PC-9 (cell line): ENCODE measurements around the gene MTPN. TPM values are rescaled to one million over a fixed set of nuclear protein-coding genes. Genes with fewer than 3 reads are reported as not detected.

Experiments used
- BruUV-seq: library from RNA; stranded (reverse); fragments of 400-500 nt; replicated peaks from 2 replicates; lab custom pipeline; 2021; lab: Mats Ljungman, UMichigan
- CTCF ChIA-PET: fragments of 300-600 bp; sonication (Branson Sonifier 250); formaldehyde crosslinking; loops from one replicate; lab custom pipeline; 2022; ENCODE audit warnings: antibody characterized with exemption; lab: Charles Lee
- POLR2A ChIA-PET: fragments of 300-600 bp; sonication (Branson Sonifier 250); formaldehyde crosslinking; loops from one replicate; lab custom pipeline; 2022; ENCODE audit warnings: antibody characterized with exemption; ENCODE audit not compliant: unreplicated experiment; lab: Charles Lee
- DNase-seq, 2 experiments: peaks; one replicate each; pipeline versions ENCODE4 v3.0.0 to v3.0.0-alpha.2; 2015 to 2022; ENCODE audit warnings: mixed read lengths in 1 of 2
- H2AFZ ChIP-seq: fragments of 200-600 bp; sonication (generic); 2 replicates; pipeline ENCODE4 v1.8.1; 2017; ENCODE audit warnings: antibody characterized with exemption
- H3F3A ChIP-seq: fragments of 200-600 bp; sonication (generic); 2 replicates; pipeline ENCODE4 v1.8.1; 2017; ENCODE audit warnings: antibody characterized with exemption, mild to moderate bottlenecking, low read depth; ENCODE audit not compliant: insufficient read depth
- H3K27ac ChIP-seq: fragments of 200-600 bp; sonication (generic); 2 replicates; pipeline ENCODE4 v1.6.1; 2016; ENCODE audit warnings: mixed run types
- H3K27me3 ChIP-seq: fragments of 200-600 bp; sonication (generic); 2 replicates; pipeline ENCODE4 v1.6.1; 2016; ENCODE audit warnings: low read depth, mixed run types; ENCODE audit not compliant: insufficient read depth
- H3K36me3 ChIP-seq: fragments of 200-600 bp; sonication (generic); 2 replicates; pipeline ENCODE4 v1.6.1; 2016; ENCODE audit warnings: low read depth, mixed run types
- H3K4me1 ChIP-seq: fragments of 200-600 bp; sonication (generic); replicated peaks from 2 replicates; pipeline ENCODE4 v1.6.1; 2016; ENCODE audit warnings: mixed run types; ENCODE audit not compliant: insufficient read depth
- H3K4me2 ChIP-seq: fragments of 200-600 bp; sonication (generic); 2 replicates; pipeline ENCODE4 v1.6.1; 2017; ENCODE audit warnings: mixed run types
- H3K4me3 ChIP-seq: fragments of 200-600 bp; sonication (generic); 2 replicates; pipeline ENCODE4 v1.6.1; 2016; ENCODE audit warnings: mixed run types
- H3K79me2 ChIP-seq: fragments of 200-600 bp; sonication (generic); 2 replicates; pipeline ENCODE4 v1.6.1; 2017; ENCODE audit warnings: low read depth, mixed run types
- H3K9me2 ChIP-seq: fragments of 200-600 bp; sonication (generic); 2 replicates; pipeline ENCODE4 v1.8.1; 2017; ENCODE audit warnings: mild to moderate bottlenecking; ENCODE audit not compliant: insufficient read depth
- H3K9me3 ChIP-seq: fragments of 200-600 bp; sonication (generic); 2 replicates; pipeline ENCODE4 v1.8.1; 2016; ENCODE audit warnings: low read depth; ENCODE audit not compliant: insufficient read depth
- H4K20me1 ChIP-seq: fragments of 200-600 bp; sonication (generic); 2 replicates; pipeline ENCODE4 v1.8.1; 2017; ENCODE audit not compliant: insufficient read depth
- EZH2 ChIP-seq: fragments of 200-600 bp; sonication (generic); IDR thresholded peaks from 2 replicates; pipeline ENCODE4 v1.8.0; 2017; ENCODE audit warnings: antibody characterized with exemption, low read depth
- intact Hi-C: fragments of 100-400 bp; cut with micrococcal nuclease; formaldehyde crosslinking; loops from one replicate; pipeline ENCODE4 v1.10.0; 2022; ENCODE audit not compliant: unreplicated experiment
- total RNA-seq: library from RNA; stranded (reverse); gene quantifications from 2 replicates; pipeline ENCODE4 v1.2.3, GENCODE V29; 2021
- TF ChIP-seq, protein P1 (sequence below): fragments of 200-600 bp; sonication (generic); conservative IDR thresholded peaks from 2 replicates; pipeline ENCODE4 v1.6.1; 2017; ENCODE audit warnings: mixed run types, antibody characterized with exemption, mild to moderate bottlenecking, moderate library complexity

MTPN gene
- total RNA-seq, 1 experiment from 2014 or later = 212 TPM

- Histone ChIP-seq H3K4me3 (no peak overlapping the region), H3F3A (peaks cover 4% of the 10 kb centered on the region; the same call in 1 of the 2 replicates), H3K27ac (no peak overlapping the region), H3K27me3 (no peaks in the 10 kb centered on the region), H3K36me3 (0 out of 2 replicates have a peak, but pooled peaks cover 11% of the 10 kb centered on the region), H3K9me3 (no peaks in the 10 kb centered on the region), H3K9me2 (no peaks in the 10 kb centered on the region), H2AFZ (no peak overlapping the region), H3K79me2 (peaks cover 96% of the 10 kb centered on the region), H3K4me2 (no peak overlapping the region), H4K20me1 (peaks cover 66% of the 10 kb centered on the region), H3K4me1 (no peaks in the 10 kb centered on the region)
- ChIA-PET CTCF (no interaction called here), POLR2A (no interaction called here)
- DNase-seq = no peak
- intact Hi-C loops = no loop called here
- no TSS peak for BruUV-seq
- TF ChIP-seq, protein P1, sequence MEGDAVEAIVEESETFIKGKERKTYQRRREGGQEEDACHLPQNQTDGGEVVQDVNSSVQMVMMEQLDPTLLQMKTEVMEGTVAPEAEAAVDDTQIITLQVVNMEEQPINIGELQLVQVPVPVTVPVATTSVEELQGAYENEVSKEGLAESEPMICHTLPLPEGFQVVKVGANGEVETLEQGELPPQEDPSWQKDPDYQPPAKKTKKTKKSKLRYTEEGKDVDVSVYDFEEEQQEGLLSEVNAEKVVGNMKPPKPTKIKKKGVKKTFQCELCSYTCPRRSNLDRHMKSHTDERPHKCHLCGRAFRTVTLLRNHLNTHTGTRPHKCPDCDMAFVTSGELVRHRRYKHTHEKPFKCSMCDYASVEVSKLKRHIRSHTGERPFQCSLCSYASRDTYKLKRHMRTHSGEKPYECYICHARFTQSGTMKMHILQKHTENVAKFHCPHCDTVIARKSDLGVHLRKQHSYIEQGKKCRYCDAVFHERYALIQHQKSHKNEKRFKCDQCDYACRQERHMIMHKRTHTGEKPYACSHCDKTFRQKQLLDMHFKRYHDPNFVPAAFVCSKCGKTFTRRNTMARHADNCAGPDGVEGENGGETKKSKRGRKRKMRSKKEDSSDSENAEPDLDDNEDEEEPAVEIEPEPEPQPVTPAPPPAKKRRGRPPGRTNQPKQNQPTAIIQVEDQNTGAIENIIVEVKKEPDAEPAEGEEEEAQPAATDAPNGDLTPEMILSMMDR = no peak
- no peak for TF ChIP-seq EZH2
These were observed 12.9 kb downstream of the MTPN start for GRCh38 chr7:135964274-135964673.

DNA sequence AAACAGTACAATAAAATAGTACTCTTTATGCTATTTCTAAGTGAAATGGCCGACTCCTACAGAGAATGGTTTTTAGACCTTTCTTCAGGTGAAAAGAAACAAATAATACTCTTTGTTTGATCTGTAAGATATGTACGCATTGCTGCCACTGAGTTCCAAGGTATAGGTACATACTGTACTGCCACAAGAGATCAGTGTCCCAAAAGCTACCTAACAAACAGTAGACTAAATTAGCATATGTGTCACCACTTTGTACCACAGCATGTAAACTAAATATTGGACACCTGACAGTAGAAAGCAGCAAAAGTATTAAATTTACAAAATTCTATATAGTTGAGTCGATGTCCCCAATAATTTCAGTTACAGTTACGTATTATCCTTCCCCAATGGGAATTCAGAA, 14.4 kb downstream of the MTPN start:
- intact Hi-C loops = no loop called here
- H4K20me1 ChIP-seq = peaks cover 76% of the 10 kb centered on the region
- no TSS peak for BruUV-seq

GRCh38 chr7:135960709-135961451, 16.3 kb downstream of the MTPN start:
- H3K36me3 ChIP-seq = peaks cover 8% of the 10 kb centered on the region; the same call in 1 of the 2 replicates
- H4K20me1 ChIP-seq = peaks cover 69% of the 10 kb centered on the region
- H3K4me3 ChIP-seq = no peak overlapping the region
- H3K9me2 ChIP-seq = no peaks in the 10 kb centered on the region
- peaks cover 98% of the 10 kb centered on the region for H3K79me2 ChIP-seq
- no TSS peak for BruUV-seq
- no peak overlapping the region for H2AFZ ChIP-seq
- DNase-seq = no peak
- no peaks in the 10 kb centered on the region for H3K4me1 ChIP-seq
- H3K27ac ChIP-seq = no peak overlapping the region
- intact Hi-C loops = no loop called here
- no peaks in the 10 kb centered on the region for H3K9me3 ChIP-seq
- POLR2A ChIA-PET = no interaction called here
- TF ChIP-seq EZH2 = no peak
- TF ChIP-seq, protein P1 = no peak
- CTCF ChIA-PET = no interaction called here
- H3K27me3 ChIP-seq = no peaks in the 10 kb centered on the region
- H3K4me2 ChIP-seq = no peak overlapping the region
- 0 out of 2 replicates have a peak, but pooled peaks cover 4% of the 10 kb centered on the region for H3F3A ChIP-seq

More for the DNA sequence above, 14.4 kb downstream of the MTPN start:
- ChIA-PET POLR2A (no interaction called here), CTCF (no interaction called here)
- no peaks in the 10 kb centered on the region for H3K27me3 ChIP-seq
- no peak overlapping the region for H2AFZ ChIP-seq
- 0 out of 2 replicates have a peak, but pooled peaks cover 4% of the 10 kb centered on the region for H3F3A ChIP-seq
- DNase-seq = no peak
- H3K36me3 ChIP-seq = 0 out of 2 replicates have a peak, but pooled peaks cover 11% of the 10 kb centered on the region
- no peak overlapping the region for H3K27ac ChIP-seq
- H3K4me3 ChIP-seq = no peak overlapping the region
- peaks cover 100% of the 10 kb centered on the region for H3K79me2 ChIP-seq
- no peaks in the 10 kb centered on the region for H3K9me2 ChIP-seq
- H3K4me1 ChIP-seq = no peaks in the 10 kb centered on the region
- H3K4me2 ChIP-seq = no peak overlapping the region
- no peaks in the 10 kb centered on the region for H3K9me3 ChIP-seq
- no peak for TF ChIP-seq EZH2
- TF ChIP-seq, protein P1 = no peak
